NCI-H2227 (cell line): ENCODE results near the gene SUPT6H.
A peak's percentile ranks its signal among the peaks of the same experiment; 100 is the strongest.

Experiments
- DNase-seq: peaks from one replicate; lab custom pipeline; 2025; ENCODE audit not compliant: unreplicated experiment; lab: John Stamatoyannopoulos, UW

SUPT6H gene

DNA sequence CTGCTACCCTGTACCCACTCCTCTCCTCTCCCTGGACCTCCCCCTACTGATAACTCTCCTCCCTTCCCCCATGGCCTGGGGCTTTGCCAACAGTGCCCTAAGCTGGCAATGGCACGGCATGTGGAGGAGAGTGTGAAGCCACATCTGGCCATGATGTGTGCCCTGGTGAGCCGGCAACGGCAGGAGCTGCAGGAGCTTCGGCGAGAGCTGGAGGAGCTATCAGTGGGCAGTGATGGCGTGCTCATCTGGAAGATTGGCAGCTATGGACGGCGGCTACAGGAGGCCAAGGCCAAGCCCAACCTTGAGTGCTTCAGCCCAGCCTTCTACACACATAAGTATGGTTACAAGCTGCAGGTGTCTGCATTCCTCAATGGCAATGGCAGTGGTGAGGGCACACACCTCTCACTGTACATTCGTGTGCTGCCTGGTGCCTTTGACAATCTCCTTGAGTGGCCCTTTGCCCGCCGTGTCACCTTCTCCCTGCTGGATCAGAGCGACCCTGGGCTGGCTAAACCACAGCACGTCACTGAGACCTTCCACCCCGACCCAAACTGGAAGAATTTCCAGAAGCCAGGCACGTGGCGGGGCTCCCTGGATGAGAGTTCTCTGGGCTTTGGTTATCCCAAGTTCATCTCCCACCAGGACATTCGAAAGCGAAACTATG, 87.0 kb downstream of the SUPT6H start:
- DNase-seq: no peak

GRCh38 chr17:28749516-28750177, 87.6 kb downstream of the SUPT6H start:
- no peak for DNase-seq

DNA sequence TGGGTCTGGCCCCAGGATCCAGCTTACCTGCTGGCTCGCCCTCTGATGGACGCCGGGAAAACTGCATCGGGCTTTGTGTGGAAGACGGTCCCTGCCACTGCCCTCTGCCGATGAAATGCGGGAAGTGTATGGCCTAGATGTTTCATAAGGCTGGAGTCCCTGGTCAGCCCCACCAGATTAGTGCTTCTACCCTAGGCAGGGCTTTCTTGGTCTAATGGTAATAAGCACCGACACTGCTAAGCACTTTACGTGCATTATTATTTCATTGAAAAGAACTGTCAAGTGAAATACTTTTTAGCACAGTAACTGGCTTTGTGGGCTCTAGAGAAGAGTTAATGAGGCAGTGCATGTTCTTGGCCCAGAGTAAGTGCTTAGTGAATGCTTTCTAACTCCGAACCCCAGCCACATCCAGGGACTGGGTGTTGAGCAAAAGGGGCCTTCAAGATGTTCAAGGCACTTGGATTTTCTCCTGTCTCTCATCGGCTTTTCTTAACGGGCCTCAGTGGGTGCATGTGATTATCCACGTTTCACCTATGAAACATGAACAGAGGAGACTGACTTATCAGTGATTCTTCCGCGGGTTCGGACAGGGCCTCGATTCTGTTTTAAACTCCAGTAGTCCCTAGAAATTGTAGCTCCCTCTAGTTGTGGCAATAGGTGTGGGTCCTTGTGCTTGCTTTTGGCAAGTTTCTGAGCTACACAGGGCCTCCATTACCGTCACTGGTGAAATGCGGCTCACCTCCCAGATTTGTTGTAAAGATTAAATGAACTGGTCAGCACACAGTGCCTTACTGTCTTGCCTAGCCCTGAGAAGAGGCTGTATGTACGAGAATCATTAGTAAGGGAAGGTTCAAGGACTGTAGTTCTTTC, 88.4 kb downstream of the SUPT6H start:
- peak; percentile 93 for DNase-seq

DNA sequence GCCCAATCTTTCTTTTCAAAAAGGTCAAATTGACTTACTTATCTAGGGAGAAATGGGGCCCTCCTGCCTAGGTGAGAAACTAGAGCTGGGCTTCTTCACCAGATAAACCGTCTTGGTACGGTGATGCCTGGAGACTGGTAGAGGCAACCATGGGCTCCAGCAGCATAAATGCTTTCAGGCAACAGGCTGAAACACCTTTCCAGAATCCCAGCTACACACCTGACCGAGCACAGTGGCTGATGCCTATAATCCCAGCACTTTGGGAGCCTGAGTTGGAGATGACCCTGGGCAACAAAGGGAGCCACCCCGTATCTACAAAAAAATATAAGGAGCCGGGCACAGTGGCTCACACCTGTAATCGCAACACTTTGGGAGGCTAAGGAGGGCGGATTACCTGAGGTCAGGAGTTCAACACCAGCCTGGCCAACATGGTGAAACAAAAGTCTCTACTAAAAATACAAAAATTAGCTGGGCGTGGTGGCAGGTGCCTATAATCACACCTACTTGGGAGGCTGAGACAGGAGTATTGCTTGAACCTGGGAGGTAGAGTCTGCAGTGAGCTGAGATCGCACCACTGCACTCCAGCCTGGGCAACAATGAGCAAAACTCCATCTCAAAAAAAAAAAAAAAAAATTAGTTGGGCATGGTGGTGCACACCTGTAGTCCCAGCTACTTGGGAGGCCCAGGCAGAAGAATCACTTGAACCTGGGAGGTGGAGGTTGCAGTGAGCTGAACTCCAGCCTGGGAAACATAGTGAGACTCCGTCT, 89.8 kb downstream of the SUPT6H start:
- DNase-seq: no peak
